ENCODE measurements around the gene ACOD1.
A peak's percentile ranks its signal among the peaks of the same experiment; 100 is the strongest.
"Not testable (repeated sequence)": the region's sequence is repeated elsewhere in the genome, so short reads cannot be mapped to it uniquely, and the experiment has no call there.

The ACOD1 gene

GRCh38 chr13:76948149-76948548 is at the start of gene ACOD1:
Gene ACOD1 (plus strand): TSS chr13:76948511. CDS start chr13:76948559, 48 bp downstream.
- DNase-seq = no peak

DNA sequence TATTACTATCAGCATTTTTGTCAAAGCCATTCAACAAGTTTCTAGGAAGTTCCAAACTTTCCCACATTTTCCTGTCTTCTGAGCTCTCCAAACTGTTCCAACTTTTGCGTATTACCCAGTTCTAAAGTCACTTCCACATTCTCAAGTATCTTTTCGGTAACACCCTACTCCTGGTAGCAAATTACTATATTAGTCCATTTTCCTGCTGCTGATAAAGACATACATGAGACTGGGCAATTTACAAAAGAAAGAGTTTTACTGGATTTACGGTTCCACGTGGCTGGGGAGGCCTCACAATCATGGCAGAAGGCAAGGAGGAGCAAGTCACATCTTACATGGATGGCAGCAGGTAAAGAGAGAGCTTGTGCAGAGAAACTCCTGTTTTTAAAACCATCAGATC is 49.2 kb upstream of the ACOD1 start:
- not testable (repeated sequence) for DNase-seq

DNA sequence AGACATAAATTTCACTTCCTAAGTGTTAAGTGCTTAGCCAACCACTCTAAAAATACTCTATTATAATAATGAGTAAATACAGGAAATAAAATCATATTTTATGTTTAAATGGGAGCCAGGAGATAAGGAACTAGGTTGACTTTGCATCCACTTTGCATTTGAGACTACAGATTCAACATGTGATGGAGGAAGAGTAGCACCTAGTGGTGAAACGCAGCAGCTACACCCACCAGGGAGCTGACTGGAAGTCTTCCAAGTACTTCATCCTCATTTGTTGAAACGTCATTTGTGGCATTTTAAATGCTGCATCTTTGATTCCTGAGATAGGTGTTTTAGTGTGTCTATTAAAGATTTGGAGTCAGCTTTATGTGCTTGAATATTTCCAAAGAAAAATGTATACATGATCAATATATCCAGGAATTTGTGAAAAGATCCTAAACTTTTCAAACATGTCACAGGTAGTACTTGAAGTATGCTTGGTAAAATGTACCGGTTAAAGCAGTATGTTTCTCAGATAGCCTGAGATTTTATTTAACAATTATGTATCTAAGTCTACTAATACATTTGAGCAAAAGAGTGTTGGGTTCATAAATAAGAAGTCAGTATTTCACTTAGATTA is 44.7 kb upstream of the ACOD1 start:
- DNase-seq = peak in 40 of 58 donors; percentile 1 to 72 (median 26)

- no peak for DNase-seq
These were observed 43.8 kb upstream of the ACOD1 start for GRCh38 chr13:76904507-76904906.

DNA sequence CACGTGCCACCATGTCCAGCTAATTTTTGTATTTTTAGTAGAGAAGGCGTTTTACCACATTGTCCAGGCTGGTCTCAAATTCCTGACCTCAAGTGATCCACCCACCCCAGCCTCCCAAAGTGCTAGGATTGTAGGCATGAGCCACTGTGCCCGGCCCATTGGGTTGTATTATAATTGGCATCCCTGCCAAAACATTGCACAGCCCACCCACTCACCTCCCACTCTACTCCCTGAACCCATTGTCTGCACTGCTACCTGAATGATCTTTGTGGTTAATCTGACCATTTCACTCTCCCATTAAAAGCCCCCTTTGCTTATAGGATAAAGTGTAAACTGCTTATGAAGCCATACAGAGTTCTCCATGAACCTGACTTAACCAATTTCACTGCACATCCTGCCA is 35.8 kb upstream of the ACOD1 start:
- DNase-seq = no peak

DNA sequence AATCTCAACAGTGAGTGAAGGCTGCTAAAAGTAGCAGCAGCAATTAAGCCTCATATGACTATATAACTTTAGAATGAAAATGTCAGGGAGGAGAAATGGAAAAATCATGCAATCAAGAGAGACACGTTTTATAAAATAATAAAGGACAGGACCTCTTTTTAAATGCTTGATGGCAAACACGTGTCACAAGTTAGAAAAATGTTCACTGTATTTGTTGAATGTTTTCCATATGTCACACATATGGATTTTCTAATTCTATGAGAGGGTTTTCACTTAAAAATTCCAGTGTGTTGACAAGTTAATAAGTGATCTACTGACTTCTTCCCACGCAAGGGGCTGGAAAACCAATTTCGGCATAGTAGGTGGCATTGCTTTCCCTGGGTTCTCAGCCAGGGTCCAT is 34.4 kb upstream of the ACOD1 start:
- no peak for DNase-seq

GRCh38 chr13:76917095-76917494 is 31.2 kb upstream of the ACOD1 start:
- DNase-seq = no peak

GRCh38 chr13:76917755-76918481 is 30.4 kb upstream of the ACOD1 start:
- DNase-seq = not testable (repeated sequence)

GRCh38 chr13:76921516-76921915 is 26.8 kb upstream of the ACOD1 start:
- DNase-seq = no peak

DNA sequence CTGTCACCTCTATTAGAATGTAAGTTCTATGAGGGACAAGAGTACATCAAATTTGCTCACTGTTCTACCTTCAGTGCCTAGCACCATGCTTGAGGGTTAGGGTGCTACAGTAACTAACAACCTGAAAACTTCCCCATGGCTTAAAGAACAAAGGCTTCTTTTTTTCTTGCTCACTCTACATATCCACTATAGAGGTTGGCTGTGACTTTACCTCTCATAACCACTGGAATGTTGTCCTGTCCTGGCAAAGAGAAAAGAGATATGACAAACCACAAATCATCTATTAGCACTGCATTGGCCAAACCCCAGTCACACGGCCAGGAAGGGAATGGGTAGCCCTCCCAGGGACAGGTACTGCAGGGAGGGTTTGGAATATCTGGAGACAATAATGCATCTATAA is 23.2 kb upstream of the ACOD1 start:
- no peak for DNase-seq

DNA sequence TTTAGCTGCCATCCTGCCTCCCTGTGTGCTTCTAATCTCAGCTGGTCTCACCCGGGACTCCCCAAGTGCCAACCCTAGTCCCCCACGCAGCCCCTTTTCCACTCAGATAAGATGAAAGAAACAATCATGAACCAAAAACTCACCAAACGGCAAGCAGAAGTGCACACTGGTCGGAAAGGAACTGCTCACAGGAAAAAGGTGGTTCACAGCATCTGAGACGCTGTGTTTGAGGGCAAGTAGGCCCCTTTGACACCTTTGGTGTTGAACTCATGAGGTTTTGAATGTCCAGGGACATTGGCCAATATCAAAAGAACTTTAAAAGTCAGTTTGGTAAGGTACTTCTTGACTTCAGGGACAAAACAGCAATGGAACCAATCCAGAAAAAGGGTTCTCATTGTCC is 20.4 kb upstream of the ACOD1 start:
- DNase-seq = no peak

GRCh38 chr13:76928456-76928855 is 19.9 kb upstream of the ACOD1 start:
- DNase-seq = no peak

DNA sequence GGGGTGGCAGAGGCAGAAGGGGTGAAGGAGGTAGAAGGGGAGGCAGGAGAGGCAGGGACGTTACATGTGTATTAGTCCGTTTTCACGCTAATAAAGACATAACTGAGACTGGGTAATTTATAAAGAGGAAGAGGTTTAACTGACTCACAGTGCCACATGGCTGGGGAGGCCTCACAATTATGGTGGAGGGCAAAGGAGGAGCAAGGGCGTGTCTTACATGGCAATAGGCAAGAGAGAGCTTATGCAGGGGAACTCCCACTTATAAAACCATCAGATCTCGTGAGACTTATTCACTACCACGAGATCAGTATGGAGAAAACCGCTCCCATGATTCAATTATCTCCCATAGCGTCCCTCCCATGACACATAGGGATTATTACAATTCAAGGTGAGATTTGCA is 19.0 kb upstream of the ACOD1 start:
- no peak for DNase-seq

- no peak for DNase-seq
These were observed 18.4 kb upstream of the ACOD1 start for GRCh38 chr13:76929851-76930374.

DNA sequence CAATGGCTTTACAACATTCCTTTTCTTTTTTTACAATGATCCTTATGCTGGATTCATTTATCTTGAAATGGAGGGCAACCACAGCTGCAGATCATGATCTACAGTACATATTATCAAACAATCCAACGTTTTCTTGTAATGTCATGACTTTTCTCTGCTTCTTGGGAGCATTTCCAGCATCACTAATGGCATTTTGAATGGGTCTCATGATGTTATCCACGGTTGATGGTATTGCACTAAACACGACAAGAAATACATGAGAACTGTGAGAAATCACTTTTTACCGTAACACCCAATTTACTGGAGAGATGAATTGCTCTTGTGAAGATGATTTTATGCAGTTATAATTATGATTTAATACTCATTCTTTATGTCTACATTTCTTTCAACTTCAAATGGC is 16.2 kb upstream of the ACOD1 start:
- no peak for DNase-seq

- DNase-seq = no peak
These were observed 13.6 kb upstream of the ACOD1 start for GRCh38 chr13:76934671-76935070.

DNA sequence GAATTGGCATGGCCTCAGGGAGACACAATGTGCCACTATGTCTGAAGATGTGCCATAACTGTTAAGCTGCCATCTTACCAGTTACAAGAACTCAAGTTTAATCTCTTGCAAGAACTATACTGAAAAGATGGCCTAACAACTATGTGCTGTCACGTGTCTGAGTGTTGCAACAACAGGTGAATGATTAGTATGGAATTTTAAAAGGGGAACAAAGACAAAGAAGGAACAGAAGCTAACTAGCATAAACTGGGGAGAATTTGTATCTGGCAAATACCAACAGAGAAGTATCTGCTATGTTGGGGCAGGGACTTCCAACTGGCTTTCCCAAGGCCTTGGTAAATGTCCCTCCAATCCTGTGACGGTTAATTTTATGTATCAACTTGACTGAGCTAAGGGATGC is 11.5 kb upstream of the ACOD1 start:
- DNase-seq = no peak

- DNase-seq = no peak
These were observed 11.0 kb upstream of the ACOD1 start for GRCh38 chr13:76937281-76937820.

DNA sequence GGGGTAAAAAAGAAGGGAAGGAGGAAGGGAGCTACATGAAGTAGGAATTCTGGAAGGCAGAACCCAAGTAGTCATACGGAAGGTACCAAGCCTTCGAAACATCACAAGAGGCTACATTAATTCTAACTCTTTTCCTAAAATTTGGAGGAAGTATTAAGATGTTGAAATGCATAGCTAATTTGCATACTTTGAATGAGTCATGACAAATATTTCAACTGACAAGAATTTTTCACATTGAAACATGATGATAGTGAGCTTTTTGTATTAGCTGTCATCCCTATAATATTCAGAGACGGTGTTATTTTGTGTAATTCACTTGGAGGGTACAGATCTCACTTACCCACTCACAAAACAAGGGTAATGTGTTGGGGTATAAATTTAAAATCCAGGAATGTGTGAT is 9.1 kb upstream of the ACOD1 start:
- DNase-seq = no peak

DNA sequence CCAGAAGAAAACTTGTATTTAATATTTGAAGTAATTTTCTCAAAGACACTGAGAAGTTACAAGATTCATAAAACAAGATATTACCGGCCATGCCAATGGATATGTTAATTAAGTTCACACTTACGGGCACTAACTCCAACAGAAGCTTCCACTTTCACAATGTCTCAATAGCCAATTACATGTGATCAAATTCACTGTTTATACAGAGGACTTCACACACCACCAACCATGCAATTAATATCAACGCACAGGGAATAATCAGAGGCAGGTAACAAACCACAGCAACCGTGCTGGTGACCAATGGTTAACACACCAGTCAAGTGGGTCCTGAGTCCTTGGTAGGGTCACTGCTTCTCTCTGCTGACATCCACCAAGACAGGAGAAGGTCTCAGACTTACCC is 5.9 kb upstream of the ACOD1 start:
- DNase-seq = no peak

DNA sequence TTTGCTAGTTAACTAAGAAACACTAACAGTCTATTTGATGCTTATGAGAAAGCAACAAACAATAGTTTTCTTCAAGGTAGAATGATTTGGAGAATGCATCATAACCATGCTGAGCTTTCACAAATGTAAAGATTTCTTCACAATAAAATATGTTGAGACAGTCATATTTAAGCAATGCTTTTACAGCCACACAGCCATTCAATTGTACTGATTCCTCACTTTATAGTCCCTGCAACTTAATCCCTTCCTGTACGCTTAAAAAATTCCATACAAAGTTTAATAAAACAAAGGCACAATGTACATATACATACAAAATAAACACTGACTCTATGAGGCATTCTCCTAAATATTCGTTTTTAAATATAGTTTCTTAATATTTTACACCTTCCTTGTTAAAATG is 4.7 kb upstream of the ACOD1 start:
- no peak for DNase-seq

DNA sequence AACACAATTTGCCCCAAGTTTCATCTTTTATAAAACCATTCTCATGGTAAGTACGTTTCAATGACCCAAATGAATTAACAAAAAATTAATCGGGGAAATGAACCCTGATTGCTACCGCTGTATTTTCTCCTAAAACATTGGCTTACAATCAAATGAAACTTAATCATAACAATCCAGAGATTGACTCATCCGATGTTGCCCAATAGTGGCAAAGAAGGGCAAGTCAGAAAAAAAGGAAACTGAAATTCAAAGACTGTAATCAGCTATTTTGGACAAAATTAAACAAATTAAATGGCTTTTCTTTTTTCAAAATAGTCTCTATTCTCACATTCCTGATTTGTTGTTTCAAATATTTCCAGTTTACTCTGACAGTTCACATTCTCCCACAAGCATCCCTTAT is 3.9 kb upstream of the ACOD1 start:
- no peak for DNase-seq

DNA sequence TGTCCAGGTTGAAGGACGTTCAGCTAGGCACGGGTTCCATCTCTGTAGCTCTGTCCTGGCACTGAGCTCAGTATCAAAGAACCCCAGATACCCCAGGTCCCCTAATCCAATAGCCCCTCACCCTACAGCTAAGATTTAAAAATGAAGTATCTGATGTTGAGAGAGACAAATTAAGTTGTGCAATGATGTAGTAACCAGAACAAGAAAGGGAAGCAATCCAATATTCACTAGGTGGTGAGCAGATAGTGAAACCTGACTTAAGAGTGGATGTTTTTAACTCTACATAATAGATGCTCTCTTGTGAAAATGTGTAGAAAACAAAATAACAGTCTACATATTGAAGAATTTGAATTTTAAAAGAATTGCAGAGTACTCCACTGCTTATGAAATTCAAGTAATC is 1.8 kb downstream of the ACOD1 start:
- DNase-seq = no peak

Measured in anterior cingulate cortex (tissue), 58 donors.